ENCODE data around the gene CABP2. TPM values are rescaled to one million over a fixed set of nuclear protein-coding genes. Genes with fewer than 3 reads are reported as not detected.
"Not testable (repeated sequence)": the region's sequence is repeated elsewhere in the genome, so short reads cannot be mapped to it uniquely, and the experiment has no call there.

Gene CABP2
- total RNA-seq, 4 donors from 2014 or later: not detected

- Histone ChIP-seq H3K9me3 (no peaks in the 10 kb centered on the region), H3K4me3 (peak within 1 kb of the TSS; percentile 33 to 62 (median 54)), H3K36me3 (peaks cover 0 to 15% (median 8%) of the 10 kb centered on the region in 3 donors), H3K27ac (peak within 1 kb of the TSS; percentile 85 to 93 (median 90)), H3K27me3 (no peaks in the 10 kb centered on the region), H3K4me1 (peaks cover 0 to 41% (median 21%) of the 10 kb centered on the region in 4 donors)
- TF ChIP-seq, protein P1, sequence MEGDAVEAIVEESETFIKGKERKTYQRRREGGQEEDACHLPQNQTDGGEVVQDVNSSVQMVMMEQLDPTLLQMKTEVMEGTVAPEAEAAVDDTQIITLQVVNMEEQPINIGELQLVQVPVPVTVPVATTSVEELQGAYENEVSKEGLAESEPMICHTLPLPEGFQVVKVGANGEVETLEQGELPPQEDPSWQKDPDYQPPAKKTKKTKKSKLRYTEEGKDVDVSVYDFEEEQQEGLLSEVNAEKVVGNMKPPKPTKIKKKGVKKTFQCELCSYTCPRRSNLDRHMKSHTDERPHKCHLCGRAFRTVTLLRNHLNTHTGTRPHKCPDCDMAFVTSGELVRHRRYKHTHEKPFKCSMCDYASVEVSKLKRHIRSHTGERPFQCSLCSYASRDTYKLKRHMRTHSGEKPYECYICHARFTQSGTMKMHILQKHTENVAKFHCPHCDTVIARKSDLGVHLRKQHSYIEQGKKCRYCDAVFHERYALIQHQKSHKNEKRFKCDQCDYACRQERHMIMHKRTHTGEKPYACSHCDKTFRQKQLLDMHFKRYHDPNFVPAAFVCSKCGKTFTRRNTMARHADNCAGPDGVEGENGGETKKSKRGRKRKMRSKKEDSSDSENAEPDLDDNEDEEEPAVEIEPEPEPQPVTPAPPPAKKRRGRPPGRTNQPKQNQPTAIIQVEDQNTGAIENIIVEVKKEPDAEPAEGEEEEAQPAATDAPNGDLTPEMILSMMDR (IDR thresholded peaks at IDR 0.05): peak in 4 of 5 experiments; percentile 8 to 74 (median 42)
- TF ChIP-seq POLR2A (IDR thresholded peaks at IDR 0.05) (peak; percentile 12 to 75), EP300 (IDR thresholded peaks at IDR 0.05) (peak; percentile 66 to 94)
- DNase-seq (ENCODE audit: low spot score in 2 of 2): peak; percentile 95 to 98
- 8 to 10% methylated on average over 54 to 60 of the region's 60 CpGs for WGBS, 2 donors
Measured at GRCh38 chr11:67482827-67483798, 40.1 kb downstream of the CABP2 start, which contains the start of gene AIP. TSS of gene AIP (plus strand) at chr11:67483026. CDS start at chr11:67483159, 133 bp downstream.

- no peak for DNase-seq (ENCODE audit: low spot score in 2 of 2)
- Histone ChIP-seq H3K9me3 (no peaks in the 10 kb centered on the region), H3K36me3 (peaks cover 0 to 7% (median under 1%) of the 10 kb centered on the region in 3 donors), H3K4me1 (peaks cover 0 to 41% (median 21%) of the 10 kb centered on the region in 4 donors), H3K4me3 (peak overlapping the region; percentile 33 to 62 (median 54)), H3K27ac (peak overlapping the region; percentile 85 to 93 (median 90)), H3K27me3 (no peaks in the 10 kb centered on the region)
- TF ChIP-seq, protein P1 (IDR thresholded peaks at IDR 0.05): no peak
- TF ChIP-seq POLR2A (IDR thresholded peaks at IDR 0.05) (no peak), EP300 (IDR thresholded peaks at IDR 0.05) (no peak)
- 49 to 51% methylated on average over 19 of the region's 19 CpGs for WGBS, 2 donors
Measured at GRCh38 chr11:67482275-67482826, 40.9 kb downstream of the CABP2 start.

DNA sequence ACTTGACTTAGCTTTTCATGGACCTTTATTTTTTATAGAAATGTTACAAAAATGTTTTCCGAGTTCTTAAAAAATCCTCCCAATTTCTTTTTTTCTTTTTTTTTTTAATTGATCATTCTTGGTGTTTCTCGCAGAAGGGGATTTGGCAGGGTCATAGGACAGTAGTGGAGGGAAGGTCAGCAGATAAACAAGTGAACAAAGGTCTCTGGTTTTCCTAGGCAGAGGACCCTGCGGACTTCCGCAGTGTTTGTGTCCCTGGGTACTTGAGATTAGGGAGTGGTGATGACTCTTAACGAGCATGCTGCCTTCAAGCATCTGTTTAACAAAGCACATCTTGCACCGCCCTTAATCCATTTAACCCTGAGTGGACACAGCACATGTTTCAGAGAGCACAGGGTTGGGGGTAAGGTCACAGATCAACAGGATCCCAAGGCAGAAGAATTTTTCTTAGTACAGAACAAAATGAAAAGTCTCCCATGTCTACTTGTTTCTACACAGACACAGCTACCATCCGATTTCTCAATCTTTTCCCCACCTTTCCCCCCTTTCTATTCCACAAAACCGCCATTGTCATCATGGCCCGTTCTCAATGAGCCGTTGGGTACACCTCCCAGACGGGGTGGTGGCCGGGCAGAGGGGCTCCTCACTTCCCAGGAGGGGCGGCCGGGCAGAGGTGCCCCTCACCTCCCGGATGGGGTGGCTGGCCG is 45.7 kb downstream of the CABP2 start:
- not testable (repeated sequence) for DNase-seq (ENCODE audit: low spot score in 2 of 2); H3K27me3 ChIP-seq; H3K4me3 ChIP-seq; H3K36me3 ChIP-seq; H3K9me3 ChIP-seq; H3K4me1 ChIP-seq; H3K27ac ChIP-seq
- 67 to 69% methylated on average over 14 to 15 of the region's 16 CpGs for WGBS, 2 donors

DNA sequence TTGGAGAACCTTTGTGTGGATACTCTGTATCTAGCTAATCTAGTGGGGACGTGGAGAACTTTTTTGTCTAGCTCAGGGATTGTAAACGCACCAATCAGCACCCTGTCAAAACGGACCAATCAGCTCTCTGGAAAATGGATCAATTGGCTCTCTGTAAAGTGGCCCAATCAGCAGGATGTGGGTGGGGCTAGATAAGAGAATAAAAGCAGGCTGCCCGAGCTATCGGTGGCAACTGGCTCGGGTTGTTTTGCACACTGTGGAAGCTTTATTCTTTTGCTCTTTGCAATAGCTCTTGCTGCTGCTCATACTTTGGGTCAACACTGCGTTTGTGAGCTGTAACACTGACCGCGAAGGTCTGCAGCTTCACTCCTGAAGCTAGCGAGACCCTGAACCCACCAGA is 46.6 kb downstream of the CABP2 start:
- H3K27me3 ChIP-seq; H3K4me3 ChIP-seq; H3K9me3 ChIP-seq; H3K27ac ChIP-seq; DNase-seq (ENCODE audit: low spot score in 2 of 2); H3K36me3 ChIP-seq; H3K4me1 ChIP-seq: not testable (repeated sequence)
- WGBS, 2 donors: 73 to 75% methylated on average over 10 of the region's 10 CpGs

DNA sequence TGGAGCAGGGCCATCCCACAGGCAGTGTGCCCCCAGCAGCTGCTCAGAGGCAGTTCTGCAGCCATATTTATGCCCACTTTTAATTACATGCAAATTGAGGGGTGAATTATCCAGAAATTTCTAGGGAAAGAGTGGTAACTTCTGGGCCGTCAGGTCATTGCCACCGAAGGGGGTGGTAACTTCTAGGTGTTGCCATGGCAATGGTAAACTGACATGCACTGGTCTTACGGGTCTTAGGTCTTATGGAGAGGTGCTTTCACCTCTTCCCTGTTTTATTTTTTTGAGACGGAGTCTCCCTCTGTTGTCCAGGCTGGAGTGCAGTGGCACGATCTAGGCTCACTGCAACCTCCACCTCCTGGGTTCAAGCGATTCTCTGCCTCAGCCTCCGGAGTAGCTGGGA is 50.4 kb downstream of the CABP2 start:
- H3K4me1 ChIP-seq: peaks cover 0 to 21% (median 8%) of the 10 kb centered on the region in 4 donors
- TF ChIP-seq, protein P1 (IDR thresholded peaks at IDR 0.05): no peak
- no peak for TF ChIP-seq EP300 (IDR thresholded peaks at IDR 0.05)
- no peak for TF ChIP-seq POLR2A (IDR thresholded peaks at IDR 0.05)
- DNase-seq (ENCODE audit: low spot score in 2 of 2): no peak
- H3K36me3 ChIP-seq: no peaks in the 10 kb centered on the region
- H3K4me3 ChIP-seq: no peak overlapping the region
- WGBS, 2 donors: 79 to 83% methylated on average over 7 of the region's 7 CpGs
- H3K9me3 ChIP-seq: no peaks in the 10 kb centered on the region
- no peaks in the 10 kb centered on the region for H3K27me3 ChIP-seq
- H3K27ac ChIP-seq: no peak overlapping the region

Data from tibial nerve (tissue), 4 donors.